ENCODE data around the gene CREB1. TPM values are rescaled to one million over a fixed set of nuclear protein-coding genes. Genes with fewer than 3 reads are reported as not detected.

CREB1 gene
- total RNA-seq, 1 donor from 2014 or later, result 115 TPM

GRCh38 chr2:207510148-207510547 lies 19.6 kb upstream of the CREB1 start:
- Mint-ChIP-seq H3K27ac (no peak overlapping the region), H3K4me3 (ENCODE audit: low read depth) (no peak overlapping the region), H3K4me1 (ENCODE audit: low read depth) (peaks cover 51% of the 10 kb centered on the region), H3K9me3 (peaks cover 8% of the 10 kb centered on the region), H3K27me3 (ENCODE audit: low read depth) (no peaks in the 10 kb centered on the region), H3K36me3 (ENCODE audit: low read depth) (peaks cover 15% of the 10 kb centered on the region)
- DNase-seq (ENCODE audit: low spot score), result no peak
- intact Hi-C loops (cut with micrococcal nuclease), result no loop called here

DNA sequence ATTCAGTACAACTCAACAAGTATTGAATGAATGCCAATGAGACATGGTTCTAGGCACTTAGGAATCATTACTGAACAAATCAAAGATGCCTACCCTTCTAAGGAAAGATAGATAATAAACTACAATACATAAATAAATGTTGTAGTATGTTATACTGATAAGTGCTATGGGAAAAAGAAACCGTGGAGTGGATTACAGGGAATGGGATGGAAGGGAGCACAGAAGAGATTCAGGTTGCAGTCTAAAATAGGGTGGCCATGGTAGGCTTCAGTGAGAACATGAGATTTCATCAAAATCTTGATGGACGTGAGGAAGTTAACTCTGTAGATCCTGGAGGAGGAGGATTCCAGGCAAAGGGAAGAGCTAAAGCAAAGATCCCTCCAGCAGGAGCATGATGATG lies 17.9 kb upstream of the CREB1 start:
- Mint-ChIP-seq H3K4me1 (ENCODE audit: low read depth) (peaks cover 48% of the 10 kb centered on the region), H3K9me3 (peaks cover 8% of the 10 kb centered on the region), H3K36me3 (ENCODE audit: low read depth) (peaks cover 15% of the 10 kb centered on the region), H3K27ac (no peak overlapping the region), H3K4me3 (ENCODE audit: low read depth) (no peak overlapping the region), H3K27me3 (ENCODE audit: low read depth) (no peaks in the 10 kb centered on the region)
- no peak for DNase-seq (ENCODE audit: low spot score)
- intact Hi-C loops (cut with micrococcal nuclease), result no loop called here

- intact Hi-C loops (cut with micrococcal nuclease), result no loop called here
- DNase-seq (ENCODE audit: low spot score), result no peak
- Mint-ChIP-seq H3K9me3 (peaks cover 8% of the 10 kb centered on the region), H3K27ac (no peak overlapping the region), H3K36me3 (ENCODE audit: low read depth) (peaks cover 15% of the 10 kb centered on the region), H3K4me3 (ENCODE audit: low read depth) (no peak overlapping the region), H3K4me1 (ENCODE audit: low read depth) (peaks cover 46% of the 10 kb centered on the region), H3K27me3 (ENCODE audit: low read depth) (no peaks in the 10 kb centered on the region)
Measured at GRCh38 chr2:207512356-207512755, 17.4 kb upstream of the CREB1 start.

DNA sequence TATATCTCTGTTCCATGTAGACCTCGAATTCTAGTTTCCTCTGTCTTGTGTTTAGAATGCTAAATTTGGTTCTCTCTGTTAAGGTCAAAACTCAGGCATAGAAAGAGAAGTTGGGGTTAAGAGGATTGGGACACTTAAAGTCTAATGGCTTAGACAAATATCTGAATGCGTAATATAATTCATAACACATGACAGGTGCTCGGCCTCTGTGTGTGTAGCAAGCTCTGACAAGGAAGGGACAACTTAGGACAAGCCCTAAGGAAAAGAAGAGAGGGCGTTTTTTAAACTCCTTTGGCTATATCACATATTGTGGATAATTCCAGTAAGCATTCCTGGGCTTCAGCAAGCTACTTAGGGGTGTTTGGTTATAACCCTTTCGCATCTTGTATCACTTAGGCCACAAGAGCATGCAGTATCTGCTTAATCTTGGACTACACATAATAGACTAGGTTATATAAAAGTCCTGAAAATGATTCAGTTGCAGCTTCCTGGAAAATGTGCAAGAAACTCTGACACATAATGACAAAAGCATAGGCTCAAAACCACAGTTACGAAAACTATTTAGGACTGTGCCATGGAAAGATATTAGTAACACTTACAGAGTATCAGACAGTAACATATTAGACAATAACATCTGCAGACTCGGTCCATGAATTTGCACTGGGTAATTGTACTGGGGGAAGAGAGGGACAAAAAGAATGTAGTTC lies 16.1 kb upstream of the CREB1 start:
- peaks cover 46% of the 10 kb centered on the region for H3K4me1 Mint-ChIP-seq (ENCODE audit: low read depth)
- H3K27me3 Mint-ChIP-seq (ENCODE audit: low read depth), result no peaks in the 10 kb centered on the region

DNA sequence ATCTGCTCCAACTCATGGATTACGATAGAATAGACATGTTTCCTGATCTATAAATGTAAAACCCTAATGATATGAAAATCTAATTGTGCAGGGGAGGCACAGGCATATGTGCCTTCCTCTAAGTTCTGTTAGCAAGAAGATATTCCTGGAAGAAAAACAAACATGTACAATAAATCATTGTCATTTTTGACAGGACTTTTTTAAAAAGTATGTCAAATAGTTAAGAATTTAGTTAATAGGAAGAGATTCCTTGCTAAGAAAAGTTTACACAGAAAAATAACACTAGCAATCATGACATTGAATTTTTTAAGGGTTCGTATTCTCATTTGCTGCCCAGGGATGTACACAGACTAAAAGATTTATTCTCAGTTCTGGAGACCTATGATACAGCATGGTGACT lies 15.3 kb upstream of the CREB1 start:
- intact Hi-C loops (cut with micrococcal nuclease), result no loop called here
- Mint-ChIP-seq H3K27ac (no peak overlapping the region), H3K4me3 (ENCODE audit: low read depth) (no peak overlapping the region), H3K9me3 (no peaks in the 10 kb centered on the region), H3K27me3 (ENCODE audit: low read depth) (no peaks in the 10 kb centered on the region), H3K4me1 (ENCODE audit: low read depth) (peaks cover 46% of the 10 kb centered on the region), H3K36me3 (ENCODE audit: low read depth) (peaks cover 10% of the 10 kb centered on the region)
- DNase-seq (ENCODE audit: low spot score), result no peak

More for the DNA sequence above, 16.1 kb upstream of the CREB1 start:
- Mint-ChIP-seq H3K27ac (peak overlapping the region; percentile 20), H3K36me3 (ENCODE audit: low read depth) (peaks cover 11% of the 10 kb centered on the region), H3K4me3 (ENCODE audit: low read depth) (no peak overlapping the region), H3K9me3 (peaks cover 4% of the 10 kb centered on the region)
- no peak for DNase-seq (ENCODE audit: low spot score)
- intact Hi-C loops (cut with micrococcal nuclease), result no loop called here

- Mint-ChIP-seq H3K27me3 (ENCODE audit: low read depth) (no peaks in the 10 kb centered on the region), H3K36me3 (ENCODE audit: low read depth) (peaks cover 10% of the 10 kb centered on the region), H3K27ac (peak overlapping the region; percentile 40), H3K9me3 (no peaks in the 10 kb centered on the region), H3K4me1 (ENCODE audit: low read depth) (peaks cover 45% of the 10 kb centered on the region), H3K4me3 (ENCODE audit: low read depth) (no peak overlapping the region)
- intact Hi-C loops (cut with micrococcal nuclease), result loop anchor here (1.0 kb wide), 2 partner anchors 9 to 13 kb away; no protein-coding TSS in a partner anchor
- no peak for DNase-seq (ENCODE audit: low spot score)
Measured at GRCh38 chr2:207515671-207516070, 14.1 kb upstream of the CREB1 start.

DNA sequence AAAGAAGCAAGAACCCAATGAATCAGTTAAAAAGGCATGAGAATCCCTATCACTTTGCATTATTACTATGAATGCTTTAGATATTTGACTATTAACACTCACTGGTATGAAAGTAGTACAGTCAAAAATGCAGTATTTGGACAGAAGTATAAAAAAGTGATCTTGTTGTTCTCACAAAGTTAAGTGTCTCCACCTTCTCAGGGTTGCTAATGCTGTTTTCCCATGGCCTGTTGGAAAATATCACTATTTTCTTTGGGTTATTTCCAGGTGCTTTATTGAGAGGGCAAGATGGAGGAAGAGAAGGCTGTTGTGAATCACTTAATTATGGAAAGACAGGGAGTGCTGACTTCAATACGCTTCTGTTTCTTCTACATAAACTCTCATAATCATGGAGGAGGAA lies 13.6 kb upstream of the CREB1 start:
- Mint-ChIP-seq H3K36me3 (ENCODE audit: low read depth) (peaks cover 12% of the 10 kb centered on the region), H3K27me3 (ENCODE audit: low read depth) (no peaks in the 10 kb centered on the region), H3K27ac (no peak overlapping the region), H3K4me1 (ENCODE audit: low read depth) (peaks cover 47% of the 10 kb centered on the region), H3K4me3 (ENCODE audit: low read depth) (no peak overlapping the region), H3K9me3 (no peaks in the 10 kb centered on the region)
- intact Hi-C loops (cut with micrococcal nuclease), result no loop called here
- DNase-seq (ENCODE audit: low spot score), result no peak

GRCh38 chr2:207523005-207523404 lies 6.8 kb upstream of the CREB1 start:
- Mint-ChIP-seq H3K4me1 (ENCODE audit: low read depth) (peaks cover 43% of the 10 kb centered on the region), H3K27ac (no peak overlapping the region), H3K36me3 (ENCODE audit: low read depth) (peaks cover 25% of the 10 kb centered on the region), H3K9me3 (no peaks in the 10 kb centered on the region), H3K27me3 (ENCODE audit: low read depth) (no peaks in the 10 kb centered on the region), H3K4me3 (ENCODE audit: low read depth) (no peak overlapping the region)
- no peak for DNase-seq (ENCODE audit: low spot score)
- intact Hi-C loops (cut with micrococcal nuclease), result loop anchor here (10.0 kb wide), 2 partner anchors 742 to 1368 kb away; partner anchors contain the start of genes EEF1B2, NDUFS1 and PIKFYVE

DNA sequence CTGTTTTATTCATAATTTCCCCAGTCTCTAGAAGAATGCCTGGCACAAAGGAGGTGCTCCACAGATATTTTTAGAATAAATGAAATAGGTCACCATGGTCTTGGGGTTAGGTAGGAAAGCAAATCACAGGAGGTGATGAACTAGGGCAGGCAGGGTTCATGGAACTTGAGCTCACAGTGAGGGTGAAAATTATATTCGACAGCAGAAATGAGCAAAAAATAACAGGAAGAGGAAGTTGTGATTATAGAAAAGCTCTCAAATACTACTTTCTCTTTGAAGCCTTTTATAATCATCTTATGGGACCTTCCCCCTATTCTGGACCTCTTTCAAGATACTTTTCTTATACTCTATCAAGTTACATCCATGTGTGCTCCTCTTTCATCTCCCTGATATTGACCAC lies 4.5 kb upstream of the CREB1 start:
- Mint-ChIP-seq H3K4me1 (ENCODE audit: low read depth) (peaks cover 50% of the 10 kb centered on the region), H3K27me3 (ENCODE audit: low read depth) (no peaks in the 10 kb centered on the region), H3K9me3 (no peaks in the 10 kb centered on the region), H3K27ac (peak overlapping the region; percentile 42), H3K4me3 (ENCODE audit: low read depth) (peak overlapping the region; percentile 6), H3K36me3 (ENCODE audit: low read depth) (peaks cover 32% of the 10 kb centered on the region)
- intact Hi-C loops (cut with micrococcal nuclease), result loop anchor here (5.0 to 10.0 kb wide), 5 partner anchors 33 to 1370 kb away; partner anchors contain the start of genes EEF1B2, NDUFS1, PIKFYVE and PLEKHM3
- DNase-seq (ENCODE audit: low spot score), result no peak

DNA sequence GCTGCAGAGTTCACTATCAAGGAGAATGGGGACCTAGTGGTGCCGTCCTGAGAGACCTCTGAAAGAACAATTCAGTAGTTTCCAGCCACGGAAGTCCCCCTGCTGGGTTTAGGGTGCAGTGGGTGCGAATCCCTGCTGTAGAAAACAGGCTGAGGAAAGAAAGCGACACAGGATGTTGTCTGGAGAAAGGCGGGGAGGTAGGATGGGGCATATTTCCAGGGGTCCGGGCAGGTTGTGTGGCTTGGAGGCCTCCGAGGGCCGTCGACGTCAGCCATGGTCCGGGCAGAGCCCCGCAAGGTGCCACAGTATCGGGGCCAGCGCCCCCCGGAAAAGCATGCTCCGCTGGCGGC lies 807 bp upstream of the CREB1 start:
- H3K36me3 Mint-ChIP-seq (ENCODE audit: low read depth), result peaks cover 50% of the 10 kb centered on the region
- DNase-seq (ENCODE audit: low spot score), result peak; percentile 47
- no peaks in the 10 kb centered on the region for H3K27me3 Mint-ChIP-seq (ENCODE audit: low read depth)
- peak overlapping the region; percentile 96 for H3K4me3 Mint-ChIP-seq (ENCODE audit: low read depth)
- no peaks in the 10 kb centered on the region for H3K9me3 Mint-ChIP-seq
- H3K27ac Mint-ChIP-seq, result peak overlapping the region; percentile 100
- peaks cover 47% of the 10 kb centered on the region for H3K4me1 Mint-ChIP-seq (ENCODE audit: low read depth)
- intact Hi-C loops (cut with micrococcal nuclease), result loop anchor here (1.0 to 10.0 kb wide), 13 partner anchors 14 to 1374 kb away; partner anchors contain the start of genes CCNYL1, EEF1B2, FASTKD2 and FZD5

DNA sequence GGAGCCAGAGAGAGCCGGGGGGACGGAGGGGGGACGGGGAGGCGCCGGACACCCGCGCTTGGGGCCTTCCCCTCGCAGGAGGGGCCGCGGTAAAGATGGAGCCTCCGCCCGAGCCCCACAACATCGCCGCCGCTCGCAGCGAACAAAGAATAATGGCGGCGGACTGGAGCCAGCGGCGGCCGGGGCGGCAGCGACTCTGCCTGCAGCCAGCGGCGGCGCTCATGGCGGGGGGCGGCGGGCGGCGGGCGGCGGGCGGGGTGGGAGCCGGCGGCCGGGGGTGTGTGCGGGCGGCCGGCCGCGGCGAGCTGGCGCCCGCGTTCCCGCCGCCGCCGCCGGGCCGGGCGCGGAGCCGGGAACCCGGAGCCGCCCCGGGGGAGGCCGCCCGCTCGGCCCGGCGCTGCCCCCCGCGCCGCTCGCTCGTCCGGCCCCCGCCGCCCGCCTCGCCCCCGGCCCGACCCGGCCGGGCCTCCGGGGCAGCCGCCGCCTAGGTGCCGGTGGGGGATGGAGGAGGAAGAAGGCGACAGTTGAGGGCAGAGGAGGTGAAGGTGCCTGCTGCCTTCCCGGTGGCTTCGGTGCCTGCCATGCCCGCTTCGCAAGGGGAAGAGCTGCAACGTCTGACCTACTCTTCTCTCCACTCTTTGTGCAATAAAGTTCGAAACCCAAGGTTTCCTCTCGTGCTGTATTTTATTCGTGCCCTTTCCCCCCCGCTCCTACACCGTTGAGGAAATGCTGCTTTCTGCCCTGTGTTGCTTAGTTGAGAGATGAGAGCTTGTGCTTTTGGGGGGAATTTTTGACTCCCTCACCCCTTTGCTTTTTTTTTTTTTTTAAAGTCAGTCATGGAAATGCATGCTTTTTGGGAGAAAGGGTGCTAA lies 634 bp downstream of the CREB1 start:
- Mint-ChIP-seq H3K27me3 (ENCODE audit: low read depth) (no peaks in the 10 kb centered on the region), H3K4me1 (ENCODE audit: low read depth) (peaks cover 53% of the 10 kb centered on the region), H3K9me3 (no peaks in the 10 kb centered on the region), H3K36me3 (ENCODE audit: low read depth) (peaks cover 60% of the 10 kb centered on the region), H3K4me3 (ENCODE audit: low read depth) (peak overlapping the region; percentile 99), H3K27ac (peak overlapping the region; percentile 100)
- peak; percentile 54 for DNase-seq (ENCODE audit: low spot score)
- intact Hi-C loops (cut with micrococcal nuclease), result loop anchor here (5.0 kb wide), 1 partner anchor 42 kb away; no protein-coding TSS in a partner anchor

DNA sequence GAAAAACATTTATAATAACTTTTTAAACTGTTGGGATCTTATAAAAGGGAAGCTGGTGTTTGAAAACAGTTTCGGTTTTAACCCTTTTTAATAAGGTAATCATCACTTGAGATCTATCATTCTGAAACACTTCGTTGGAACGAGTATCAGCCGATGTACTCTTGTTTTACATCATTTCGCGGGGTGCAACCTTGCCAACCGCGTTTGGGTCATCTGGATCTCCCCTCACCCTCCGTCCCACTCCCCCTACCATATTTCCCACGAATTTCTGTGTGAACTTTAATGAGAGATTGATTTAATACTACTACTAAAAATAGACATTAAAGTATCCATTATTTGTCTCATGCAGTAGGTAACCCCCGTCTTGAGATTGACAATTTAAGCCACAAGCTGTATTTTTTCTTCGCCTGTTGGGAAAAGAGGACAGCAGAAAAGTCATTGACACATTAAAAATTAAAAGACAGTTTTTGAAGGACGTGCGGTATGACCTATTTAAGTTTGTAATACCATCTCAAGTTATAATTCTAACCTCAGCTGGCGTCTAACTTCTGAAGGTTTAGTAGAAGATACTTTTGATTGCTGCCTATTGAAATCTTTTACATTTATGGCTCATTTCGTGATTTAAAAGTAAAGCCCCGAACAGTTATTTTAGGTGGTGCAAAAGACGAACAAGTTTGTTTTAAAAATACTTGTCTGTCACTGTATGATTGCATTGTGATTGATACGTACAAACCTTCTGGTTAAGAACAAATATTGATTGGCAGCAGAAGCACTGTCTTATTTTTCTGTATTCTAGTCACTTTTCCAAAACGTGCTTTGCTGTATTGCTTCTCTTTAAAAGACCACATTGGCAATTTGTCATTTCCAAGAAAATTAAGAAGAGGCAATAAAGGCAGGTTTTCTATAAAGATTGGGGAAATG lies 1.5 kb downstream of the CREB1 start:
- Mint-ChIP-seq H3K4me3 (ENCODE audit: low read depth) (peak overlapping the region; percentile 96), H3K27ac (peak overlapping the region; percentile 99), H3K9me3 (no peaks in the 10 kb centered on the region), H3K27me3 (ENCODE audit: low read depth) (no peaks in the 10 kb centered on the region), H3K36me3 (ENCODE audit: low read depth) (peaks cover 57% of the 10 kb centered on the region), H3K4me1 (ENCODE audit: low read depth) (peaks cover 45% of the 10 kb centered on the region)
- intact Hi-C loops (cut with micrococcal nuclease), result loop anchor here (5.0 kb wide), 1 partner anchor 41 kb away; no protein-coding TSS in a partner anchor
- no peak for DNase-seq (ENCODE audit: low spot score)

All from activated T-helper 2 cell treated with anti-CD3 and anti-CD28 coated beads, Interferon-gamma antibody, Interleukin-2, Interleukin-4, amounts not matched to agents 10 μg/mL and 5 μg/mL and 100 μg/mL, durations not matched to agents 14 hours and 24 hours and 36 hours (primary cell).